ENCODE measurements around the gene ARHGAP22.

GRCh38 chr10:48549236-48549635 is 55.6 kb downstream of the ARHGAP22 start:
- no peak for TF ChIP-seq EZH2phosphoT487 (IDR thresholded peaks at IDR 0.05; ENCODE audit: insufficient read depth, low read depth)
- TF ChIP-seq EZH2 (IDR thresholded peaks at IDR 0.05; ENCODE audit: insufficient read depth, poor library complexity, severe bottlenecking), result no peak
